MM.1S (cell line): ENCODE data around the gene RHOT2.
A peak's percentile ranks its signal among the peaks of the same experiment; 100 is the strongest.

ENCODE experiments used
- DNase-seq: peaks from one replicate; pipeline ENCODE4 v3.0.0-alpha.2; 2015
- H2AFZ ChIP-seq: fragments of 300-600 bp; sonication (generic); 2 replicates; pipeline ENCODE4 v1.6.0; 2016; ENCODE audit warnings: antibody characterized with exemption, low read length
- H3F3A ChIP-seq: fragments of 300-600 bp; sonication (generic); 2 replicates; pipeline ENCODE4 v1.6.1; 2016; ENCODE audit warnings: mild to moderate bottlenecking, antibody characterized with exemption, low read length, moderate library complexity, mixed read lengths; ENCODE audit not compliant: insufficient read depth
- H3K27ac ChIP-seq: fragments of 300-600 bp; sonication (generic); 2 replicates; pipeline ENCODE4 v1.5.1; 2016; ENCODE audit warnings: mild to moderate bottlenecking, low read length
- H3K27me3 ChIP-seq: fragments of 300-600 bp; sonication (generic); replicated peaks from 2 replicates; pipeline ENCODE4 v1.6.0; 2016; ENCODE audit warnings: low read length; ENCODE audit not compliant: insufficient read depth
- H3K36me3 ChIP-seq: fragments of 300-600 bp; sonication (generic); replicated peaks from 2 replicates; pipeline ENCODE4 v1.6.1; 2016; ENCODE audit warnings: mild to moderate bottlenecking, low read length, mixed read lengths; ENCODE audit not compliant: insufficient read depth
- H3K4me1 ChIP-seq: fragments of 300-600 bp; sonication (generic); 2 replicates; pipeline ENCODE4 v1.6.1; 2016; ENCODE audit warnings: low read length, mixed read lengths
- H3K4me2 ChIP-seq: fragments of 300-600 bp; sonication (generic); 2 replicates; pipeline ENCODE4 v1.6.0; 2016; ENCODE audit warnings: low read depth, low read length
- H3K4me3 ChIP-seq: fragments of 300-600 bp; sonication (generic); 2 replicates; pipeline ENCODE4 v1.5.1; 2016; ENCODE audit warnings: low read length, mixed read lengths
- H3K79me2 ChIP-seq: fragments of 300-600 bp; sonication (generic); 2 replicates; pipeline ENCODE4 v1.6.1; 2016; ENCODE audit warnings: mixed run types, low read length, mixed read lengths
- H3K9ac ChIP-seq: fragments of 300-600 bp; sonication (generic); 2 replicates; pipeline ENCODE4 v1.6.1; 2016; ENCODE audit warnings: low read length, mixed read lengths
- H3K9me2 ChIP-seq: fragments of 300-600 bp; sonication (generic); replicated peaks from 2 replicates; pipeline ENCODE4 v1.6.1; 2016; ENCODE audit warnings: mild to moderate bottlenecking, low read length, mixed read lengths; ENCODE audit not compliant: insufficient read depth
- H3K9me3 ChIP-seq: fragments of 300-600 bp; sonication (generic); replicated peaks from 2 replicates; pipeline ENCODE4 v1.6.1; 2016; ENCODE audit warnings: mild to moderate bottlenecking, low read length, mixed read lengths; ENCODE audit not compliant: insufficient read depth
- H4K20me1 ChIP-seq: fragments of 300-600 bp; sonication (generic); 2 replicates; pipeline ENCODE4 v1.6.1; 2016; ENCODE audit warnings: mild to moderate bottlenecking, low read length, moderate library complexity, mixed read lengths; ENCODE audit not compliant: insufficient read depth
- CTCF ChIP-seq: fragments of 300-600 bp; sonication (generic); IDR thresholded peaks from 2 replicates; pipeline ENCODE4 v1.5.1; 2016; ENCODE audit warnings: antibody characterized with exemption, low read length, mixed read lengths
- EZH2 ChIP-seq: fragments of 300-600 bp; sonication (generic); optimal IDR thresholded peaks from 2 replicates; pipeline ENCODE3; 2017; ENCODE audit warnings: low read depth, mild to moderate bottlenecking, antibody characterized with exemption, low read length, mixed read lengths
- EZH2phosphoT487 ChIP-seq: fragments of 300-600 bp; sonication (generic); IDR thresholded peaks from 2 replicates; pipeline ENCODE4 v1.6.1; 2018; ENCODE audit warnings: antibody characterized with exemption, low read length

The RHOT2 gene

GRCh38 chr16:721765-722540 lies 54.0 kb downstream of the RHOT2 start:
- no peak overlapping the region; the same call in 1 of the 2 replicates for H3K27ac ChIP-seq

DNA sequence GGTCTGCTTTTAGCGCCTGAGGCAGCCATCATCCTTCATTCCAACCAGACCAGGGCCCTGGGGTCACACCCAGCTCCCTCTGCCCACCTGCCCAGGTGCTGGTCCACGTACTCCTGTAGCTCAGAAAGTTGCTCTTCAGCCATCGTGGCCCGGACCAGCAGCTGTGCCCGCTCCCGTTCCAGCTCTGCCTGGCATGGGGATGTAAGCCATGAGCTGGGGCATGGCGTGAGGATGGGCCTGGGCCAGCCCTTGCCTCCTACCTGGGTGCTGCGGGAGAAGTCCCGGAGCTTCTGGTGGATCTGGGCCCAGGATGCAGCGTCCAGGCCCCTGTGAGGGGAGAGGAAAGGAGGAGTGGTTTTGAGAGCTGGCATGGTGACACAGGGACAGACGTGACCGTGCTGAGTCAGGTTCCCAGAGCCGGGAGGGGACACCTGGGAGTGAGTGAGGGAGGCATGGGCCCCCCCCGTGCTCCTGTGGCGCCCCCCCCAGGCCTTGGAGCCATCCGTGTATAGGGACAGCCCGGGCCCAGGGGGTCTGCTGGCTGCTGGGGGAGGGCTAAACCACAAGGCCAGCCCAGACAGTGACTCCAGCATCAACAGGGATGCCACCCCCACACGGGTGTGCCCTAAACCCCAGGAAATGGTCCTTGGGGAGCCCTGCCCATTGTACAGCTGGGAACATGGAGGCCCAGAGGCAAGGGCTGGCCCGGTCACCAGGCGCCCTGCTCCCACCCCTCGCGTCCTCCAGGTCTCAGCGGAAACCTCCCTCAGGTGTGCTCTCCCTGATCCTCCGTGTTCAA lies 55.1 kb downstream of the RHOT2 start:
- TF ChIP-seq CTCF (no peak), EZH2 (no peak), EZH2phosphoT487 (no peak)
- Histone ChIP-seq H3K9ac (no peak overlapping the region), H4K20me1 (no peaks in the 10 kb centered on the region), H3K36me3 (no peaks in the 10 kb centered on the region), H3K4me3 (no peak overlapping the region), H3K9me3 (no peaks in the 10 kb centered on the region), H3K9me2 (no peaks in the 10 kb centered on the region), H3K4me2 (no peak overlapping the region), H2AFZ (no peak overlapping the region), H3K4me1 (peaks cover 9% of the 10 kb centered on the region), H3F3A (peaks cover 23% of the 10 kb centered on the region; the same call in 1 of the 2 replicates), H3K27ac (no peak overlapping the region), H3K27me3 (peaks cover 6% of the 10 kb centered on the region; the same call in 1 of the 2 replicates), H3K79me2 (peaks cover 9% of the 10 kb centered on the region; the same call in 1 of the 2 replicates)
- DNase-seq = no peak

More at GRCh38 chr16:721765-722540, 54.0 kb downstream of the RHOT2 start:
- H3K9me3 ChIP-seq = no peaks in the 10 kb centered on the region
- H3K36me3 ChIP-seq = no peaks in the 10 kb centered on the region
- no peak for DNase-seq
- TF ChIP-seq CTCF (no peak), EZH2phosphoT487 (no peak), EZH2 (no peak)
- no peak overlapping the region for H3K9ac ChIP-seq
- peaks cover 17% of the 10 kb centered on the region; the same call in 1 of the 2 replicates for H3F3A ChIP-seq
- H4K20me1 ChIP-seq = no peaks in the 10 kb centered on the region
- peaks cover 17% of the 10 kb centered on the region for H3K27me3 ChIP-seq
- no peaks in the 10 kb centered on the region for H3K9me2 ChIP-seq
- H3K4me1 ChIP-seq = peaks cover 9% of the 10 kb centered on the region
- peak overlapping the region; percentile 42 for H3K4me3 ChIP-seq
- H3K4me2 ChIP-seq = peak overlapping the region; percentile 61
- H3K79me2 ChIP-seq = peaks cover 9% of the 10 kb centered on the region; the same call in 1 of the 2 replicates
- no peak overlapping the region for H2AFZ ChIP-seq

GRCh38 chr16:723695-724094 lies 55.8 kb downstream of the RHOT2 start:
- H3K79me2 ChIP-seq = peaks cover 9% of the 10 kb centered on the region; the same call in 1 of the 2 replicates
- H3K9ac ChIP-seq = no peak overlapping the region
- H3K4me3 ChIP-seq = no peak overlapping the region
- H2AFZ ChIP-seq = no peak overlapping the region
- TF ChIP-seq EZH2 (no peak), CTCF (no peak), EZH2phosphoT487 (no peak)
- peaks cover 23% of the 10 kb centered on the region; the same call in 1 of the 2 replicates for H3F3A ChIP-seq
- no peak for DNase-seq
- H3K9me2 ChIP-seq = no peaks in the 10 kb centered on the region
- H4K20me1 ChIP-seq = no peaks in the 10 kb centered on the region
- H3K4me2 ChIP-seq = no peak overlapping the region
- H3K27ac ChIP-seq = no peak overlapping the region
- H3K27me3 ChIP-seq = no peaks in the 10 kb centered on the region
- H3K36me3 ChIP-seq = no peaks in the 10 kb centered on the region
- H3K4me1 ChIP-seq = peaks cover 9% of the 10 kb centered on the region
- H3K9me3 ChIP-seq = no peaks in the 10 kb centered on the region
